Gastrocnemius medialis (tissue), 4 donors: ENCODE data around the gene STXBP2.

Experiments
- POLR2A ChIP-seq, 2 donors: fragments of 450-650 bp; IDR thresholded peaks; one replicate each; pipeline ENCODE4 v1.6.1; 2017; ENCODE audit warnings: antibody characterized with exemption in 2 of 2, mild to moderate bottlenecking in 2 of 2, moderate library complexity in 2 of 2
- TF ChIP-seq, protein P1 (sequence below), 5 experiments: fragments of 450-650 bp in 3 of 5; fragments of 200-600 bp in 2 of 5; sonication (generic) in 2 of 5; IDR thresholded peaks in 4 of 5; conservative IDR thresholded peaks in 1 of 5; 1 replicate in 4 of 5; 2 replicates in 1 of 5; pipeline ENCODE4 v1.5.1; 2016 to 2019; ENCODE audit warnings: antibody characterized with exemption in 5 of 5, mild to moderate bottlenecking in 3 of 5, moderate library complexity in 3 of 5

- TF ChIP-seq, protein P1, sequence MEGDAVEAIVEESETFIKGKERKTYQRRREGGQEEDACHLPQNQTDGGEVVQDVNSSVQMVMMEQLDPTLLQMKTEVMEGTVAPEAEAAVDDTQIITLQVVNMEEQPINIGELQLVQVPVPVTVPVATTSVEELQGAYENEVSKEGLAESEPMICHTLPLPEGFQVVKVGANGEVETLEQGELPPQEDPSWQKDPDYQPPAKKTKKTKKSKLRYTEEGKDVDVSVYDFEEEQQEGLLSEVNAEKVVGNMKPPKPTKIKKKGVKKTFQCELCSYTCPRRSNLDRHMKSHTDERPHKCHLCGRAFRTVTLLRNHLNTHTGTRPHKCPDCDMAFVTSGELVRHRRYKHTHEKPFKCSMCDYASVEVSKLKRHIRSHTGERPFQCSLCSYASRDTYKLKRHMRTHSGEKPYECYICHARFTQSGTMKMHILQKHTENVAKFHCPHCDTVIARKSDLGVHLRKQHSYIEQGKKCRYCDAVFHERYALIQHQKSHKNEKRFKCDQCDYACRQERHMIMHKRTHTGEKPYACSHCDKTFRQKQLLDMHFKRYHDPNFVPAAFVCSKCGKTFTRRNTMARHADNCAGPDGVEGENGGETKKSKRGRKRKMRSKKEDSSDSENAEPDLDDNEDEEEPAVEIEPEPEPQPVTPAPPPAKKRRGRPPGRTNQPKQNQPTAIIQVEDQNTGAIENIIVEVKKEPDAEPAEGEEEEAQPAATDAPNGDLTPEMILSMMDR (IDR thresholded peaks at IDR 0.05 in 4 of 5, conservative IDR thresholded peaks at IDR 0.05 in 1 of 5) = no peak
- TF ChIP-seq POLR2A (IDR thresholded peaks at IDR 0.05) = no peak
These were observed 28.2 kb downstream of the STXBP2 start for GRCh38 chr19:7665076-7665475.
